ENCODE measurements around the gene CHP1. TPM values are rescaled to one million over a fixed set of nuclear protein-coding genes. Genes with fewer than 3 reads are reported as not detected.
A peak's percentile ranks its signal among the peaks of the same experiment; 100 is the strongest.
"Not testable (repeated sequence)": the region's sequence is repeated elsewhere in the genome, so short reads cannot be mapped to it uniquely, and the experiment has no call there.

The CHP1 gene
- total RNA-seq, 2 donors from 2014 or later, result 31.6 to 40.5 TPM

DNA sequence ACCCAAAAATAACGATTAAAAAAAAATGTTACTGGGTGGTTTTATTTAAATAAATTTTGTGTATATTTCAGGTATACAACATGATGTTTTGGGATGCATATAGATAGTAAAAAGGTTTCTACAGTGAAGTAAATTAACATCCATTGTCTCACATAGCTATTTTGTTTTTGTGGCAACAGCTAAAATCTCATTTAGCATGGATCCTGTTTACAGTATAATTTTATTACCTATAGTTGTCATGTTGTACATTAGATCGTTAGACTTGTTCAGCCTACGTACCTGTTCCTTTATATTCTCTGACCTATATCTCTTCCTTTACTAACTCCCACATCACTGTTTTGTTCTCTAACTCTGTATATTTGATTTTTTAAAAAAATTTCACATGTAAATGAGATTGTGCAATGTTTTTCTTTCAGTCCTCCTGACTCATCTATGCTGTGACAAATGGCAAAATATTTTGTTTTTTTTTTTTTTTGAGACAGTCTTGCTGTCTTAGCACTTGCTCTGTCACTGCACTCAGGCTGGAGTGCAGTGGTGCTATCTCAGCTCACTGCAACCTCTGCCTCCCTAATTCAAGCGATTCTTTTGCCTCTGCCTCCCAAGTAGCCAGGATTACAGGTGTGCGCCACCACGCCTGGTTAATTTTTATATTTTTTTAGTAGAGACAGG lies 55.7 kb downstream of the CHP1 start:
- DNase-seq, result no peak
- H3K27me3 Mint-ChIP-seq, result no peaks in the 10 kb centered on the region
- H3K36me3 Mint-ChIP-seq (ENCODE audit: low read depth), result peaks cover 11% of the 10 kb centered on the region
- H3K4me3 Mint-ChIP-seq, result no peak overlapping the region
- peaks cover 29% of the 10 kb centered on the region for H3K4me1 Mint-ChIP-seq
- H3K9me3 ChIP-seq (ENCODE audit: control insufficient read depth, low read length, poor library complexity, severe bottlenecking), result no peaks in the 10 kb centered on the region
- no peak overlapping the region for H3K27ac Mint-ChIP-seq
- ATAC-seq, result no peak

DNA sequence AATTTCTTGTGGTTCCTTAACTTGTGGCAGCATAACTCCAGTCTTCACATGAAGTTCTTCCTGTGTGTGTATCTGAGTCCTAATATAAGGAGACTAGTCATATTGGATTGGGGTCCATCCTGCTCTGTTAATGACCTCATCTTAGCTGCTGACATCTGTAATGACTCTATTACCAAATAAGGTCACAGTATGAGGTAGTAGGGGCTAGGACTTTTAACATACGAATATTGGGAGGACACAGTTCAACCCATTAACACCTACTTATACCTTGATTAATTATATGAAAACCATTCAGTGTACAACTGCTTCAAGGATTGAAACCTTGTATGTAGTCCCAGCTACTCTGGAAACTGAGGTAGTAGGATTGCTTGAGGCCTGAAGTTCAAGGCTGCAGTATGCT lies 57.4 kb downstream of the CHP1 start:
- Mint-ChIP-seq H3K4me1 (peaks cover 25% of the 10 kb centered on the region), H3K36me3 (ENCODE audit: low read depth) (peaks cover 11% of the 10 kb centered on the region), H3K27ac (no peak overlapping the region), H3K27me3 (no peaks in the 10 kb centered on the region), H3K4me3 (peak overlapping the region; percentile 63)
- H3K9me3 ChIP-seq (ENCODE audit: control insufficient read depth, low read length, poor library complexity, severe bottlenecking), result no peaks in the 10 kb centered on the region
- ATAC-seq (no peak), DNase-seq (no peak)

DNA sequence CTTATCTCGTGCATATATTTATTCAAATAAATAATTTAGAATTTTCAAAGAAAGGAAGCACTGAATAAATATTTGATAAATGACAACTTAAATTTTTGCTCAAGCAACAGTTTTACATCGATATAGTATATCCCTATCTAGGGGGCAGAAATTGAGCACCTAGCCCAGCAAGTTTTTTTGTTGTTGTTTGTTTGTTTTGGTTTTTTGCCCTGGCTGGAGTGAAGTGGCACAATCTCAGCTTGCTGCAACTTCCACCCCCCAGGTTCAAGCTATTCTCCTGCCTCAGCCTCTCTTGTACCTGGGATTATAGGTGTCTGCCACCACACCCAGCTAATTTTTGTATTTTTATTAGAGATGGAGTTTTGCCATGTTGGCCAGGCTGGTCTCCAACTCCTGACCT lies 58.9 kb downstream of the CHP1 start:
- Mint-ChIP-seq H3K4me3 (no peak overlapping the region), H3K27me3 (no peaks in the 10 kb centered on the region), H3K36me3 (ENCODE audit: low read depth) (peaks cover 4% of the 10 kb centered on the region), H3K4me1 (peaks cover 22% of the 10 kb centered on the region), H3K27ac (peak overlapping the region; percentile 6)
- ATAC-seq (no peak), DNase-seq (no peak)
- H3K9me3 ChIP-seq (ENCODE audit: control insufficient read depth, low read length, poor library complexity, severe bottlenecking), result no peaks in the 10 kb centered on the region

DNA sequence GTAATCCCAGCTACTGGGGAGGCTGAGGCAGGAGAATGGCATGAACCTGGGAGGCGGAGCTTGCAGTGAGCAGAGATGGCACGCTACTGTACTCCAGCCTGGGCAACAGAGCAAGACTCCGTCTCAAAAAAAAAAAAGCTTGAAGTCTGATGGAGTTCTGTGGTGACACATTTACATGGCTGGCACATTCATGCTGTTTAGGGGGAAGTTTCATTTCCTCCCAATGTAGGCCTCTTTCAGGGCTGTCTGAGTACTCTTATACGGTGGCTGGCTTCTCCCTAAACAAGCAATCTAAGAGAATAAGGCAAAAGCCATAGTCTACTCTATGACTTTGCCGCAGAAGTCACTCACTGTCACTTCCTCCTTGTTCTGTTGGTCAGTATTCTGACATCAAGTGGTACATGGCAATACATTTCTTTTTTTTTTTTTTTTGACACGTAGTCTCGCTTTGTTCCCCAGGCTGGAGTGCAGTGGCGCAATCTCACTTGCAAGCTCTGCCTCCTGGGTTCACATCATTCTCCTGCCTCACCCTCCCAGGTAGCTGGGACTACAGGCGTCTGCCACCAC lies 60.1 kb downstream of the CHP1 start:
- peaks cover 2% of the 10 kb centered on the region for H3K36me3 Mint-ChIP-seq (ENCODE audit: low read depth)
- no peak for DNase-seq

DNA sequence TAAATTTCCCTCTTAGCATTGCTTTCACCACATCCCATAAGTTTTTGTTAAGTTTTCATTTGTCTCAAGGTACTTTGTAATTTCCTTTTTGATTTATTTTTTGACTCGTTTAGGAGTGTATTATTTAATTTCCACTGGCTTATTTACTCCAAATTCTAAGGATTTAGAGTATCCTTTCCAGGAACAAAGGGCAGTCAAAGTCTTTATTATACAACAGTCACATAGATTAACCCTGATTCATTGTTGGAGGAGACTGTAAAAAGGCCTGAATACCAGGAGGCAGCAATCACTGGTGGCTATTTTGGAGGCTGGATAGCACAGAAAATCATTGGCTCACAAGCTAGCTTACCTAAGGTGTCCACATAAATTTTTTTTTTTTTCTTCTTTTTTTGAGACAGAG lies 61.5 kb downstream of the CHP1 start:
- DNase-seq, result no peak
- Mint-ChIP-seq H3K27me3 (no peaks in the 10 kb centered on the region), H3K4me1 (peaks cover 14% of the 10 kb centered on the region), H3K36me3 (ENCODE audit: low read depth) (no peaks in the 10 kb centered on the region), H3K27ac (peak overlapping the region; percentile 29), H3K4me3 (no peak overlapping the region)
- no peak for ATAC-seq
- H3K9me3 ChIP-seq (ENCODE audit: control insufficient read depth, low read length, poor library complexity, severe bottlenecking), result no peaks in the 10 kb centered on the region

More for the DNA sequence above, 60.1 kb downstream of the CHP1 start:
- no peaks in the 10 kb centered on the region for H3K9me3 ChIP-seq (ENCODE audit: control insufficient read depth, low read length, poor library complexity, severe bottlenecking)
- H3K4me3 Mint-ChIP-seq, result no peak overlapping the region
- no peaks in the 10 kb centered on the region for H3K27me3 Mint-ChIP-seq
- peaks cover 18% of the 10 kb centered on the region for H3K4me1 Mint-ChIP-seq
- H3K27ac Mint-ChIP-seq, result peak overlapping the region; percentile 29
- ATAC-seq, result peak; percentile 73

DNA sequence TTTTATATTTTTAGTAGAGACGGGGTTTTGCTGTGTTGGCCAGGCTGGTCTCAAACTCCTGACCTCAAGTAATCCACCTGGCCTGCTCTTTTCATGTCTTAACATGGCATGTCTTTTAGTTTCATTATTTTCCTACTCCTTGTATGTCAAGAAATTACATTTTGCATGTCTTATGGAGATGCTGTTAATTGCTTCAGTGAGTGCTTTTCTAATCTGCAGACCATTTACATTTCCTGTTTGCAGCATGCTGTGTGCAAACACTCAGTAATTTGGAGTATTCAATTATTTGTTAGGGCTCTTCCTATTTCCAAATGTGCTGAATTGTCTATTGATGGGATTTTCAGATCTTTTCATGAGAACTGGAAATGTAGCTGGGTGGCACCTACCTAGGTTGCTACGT lies 70.1 kb downstream of the CHP1 start:
- not testable (repeated sequence) for H3K9me3 ChIP-seq (ENCODE audit: control insufficient read depth, low read length, poor library complexity, severe bottlenecking); H3K4me3 Mint-ChIP-seq; H3K36me3 Mint-ChIP-seq (ENCODE audit: low read depth); ATAC-seq; DNase-seq; H3K27me3 Mint-ChIP-seq
- Mint-ChIP-seq H3K4me1 (peaks cover 15% of the 10 kb centered on the region), H3K27ac (peak overlapping the region; percentile 49)

DNA sequence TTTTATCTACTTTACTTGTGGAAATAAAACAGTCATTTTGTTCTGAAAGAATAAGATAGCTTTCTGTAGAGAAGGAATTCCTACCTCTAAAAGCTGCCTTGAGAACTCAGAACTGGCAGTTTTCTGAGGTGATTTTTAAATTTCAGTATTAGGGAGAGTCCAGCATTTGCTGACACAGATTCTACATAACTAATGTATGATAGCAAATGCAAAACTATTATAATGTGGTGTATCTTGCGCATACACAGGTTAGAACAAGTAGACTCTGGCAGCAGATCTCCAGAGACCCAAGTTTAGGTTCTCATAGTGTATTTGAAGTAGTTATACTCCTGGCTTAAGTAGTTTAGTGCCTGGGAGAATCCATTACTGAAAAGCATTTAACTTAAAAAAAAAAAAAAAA lies 70.5 kb downstream of the CHP1 start:
- ATAC-seq, result no peak
- DNase-seq, result no peak
- H3K4me1 Mint-ChIP-seq, result peaks cover 15% of the 10 kb centered on the region
- no peak overlapping the region for H3K27ac Mint-ChIP-seq
- no peak overlapping the region for H3K4me3 Mint-ChIP-seq
- peaks cover 4% of the 10 kb centered on the region for H3K36me3 Mint-ChIP-seq (ENCODE audit: low read depth)
- H3K27me3 Mint-ChIP-seq, result no peaks in the 10 kb centered on the region
- H3K9me3 ChIP-seq (ENCODE audit: control insufficient read depth, low read length, poor library complexity, severe bottlenecking), result no peaks in the 10 kb centered on the region

DNA sequence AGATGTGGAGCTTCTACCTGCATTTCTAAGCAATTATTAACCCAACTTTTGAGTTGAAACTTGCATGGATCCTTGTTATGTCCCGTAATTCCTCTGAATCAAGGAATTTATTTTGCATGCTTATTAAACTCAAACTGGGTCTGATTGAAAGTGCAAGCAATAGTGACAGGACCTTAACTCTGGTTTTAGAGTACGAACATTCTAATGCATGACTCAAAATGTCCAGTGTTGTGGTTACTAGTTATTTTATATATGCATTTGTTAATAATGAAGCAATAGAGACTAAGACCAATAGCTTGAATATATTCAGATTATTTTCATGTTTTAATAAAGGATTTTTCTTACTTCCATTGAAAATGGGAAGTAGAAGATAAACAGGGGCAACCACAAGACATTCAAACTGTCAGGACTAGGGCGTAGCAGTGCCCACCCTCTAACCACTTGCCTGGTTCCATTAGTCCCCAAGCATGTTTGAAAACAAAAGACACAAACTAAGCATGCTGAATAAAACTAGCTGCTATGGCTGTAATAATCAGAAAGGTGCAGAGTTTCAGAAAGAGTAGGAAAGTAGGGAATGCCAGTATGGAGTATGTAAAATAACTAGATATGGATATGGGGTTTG lies 73.2 kb downstream of the CHP1 start:
- Mint-ChIP-seq H3K4me3 (no peak overlapping the region), H3K27ac (no peak overlapping the region), H3K36me3 (ENCODE audit: low read depth) (peaks cover 2% of the 10 kb centered on the region), H3K27me3 (no peaks in the 10 kb centered on the region), H3K4me1 (peaks cover 12% of the 10 kb centered on the region)
- H3K9me3 ChIP-seq (ENCODE audit: control insufficient read depth, low read length, poor library complexity, severe bottlenecking), result no peaks in the 10 kb centered on the region
- ATAC-seq (no peak), DNase-seq (no peak)

DNA sequence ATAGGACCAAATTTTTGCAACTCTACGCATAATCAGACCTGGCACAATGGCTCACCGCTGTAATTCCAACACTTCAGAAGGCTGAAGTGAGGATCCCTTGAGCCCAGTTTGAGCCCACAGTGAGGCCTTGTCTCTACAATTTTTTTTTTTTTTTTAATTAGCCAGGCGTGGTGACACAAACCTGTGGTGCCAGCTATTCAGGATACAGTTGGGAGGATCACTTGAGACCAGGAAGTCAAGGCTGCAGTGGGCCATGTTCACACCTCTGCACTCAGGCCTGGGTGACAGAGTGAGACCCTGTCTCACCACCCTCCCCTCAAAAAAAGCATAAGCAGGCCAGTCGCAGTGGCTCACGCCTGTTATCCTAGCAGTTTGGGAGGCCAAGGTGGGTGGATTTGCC lies 76.6 kb downstream of the CHP1 start:
- peaks cover 7% of the 10 kb centered on the region for H3K4me1 Mint-ChIP-seq
- DNase-seq (no peak), ATAC-seq (no peak)
- H3K9me3 ChIP-seq (ENCODE audit: control insufficient read depth, low read length, poor library complexity, severe bottlenecking), result no peaks in the 10 kb centered on the region
- no peak overlapping the region for H3K4me3 Mint-ChIP-seq
- H3K27me3 Mint-ChIP-seq, result no peaks in the 10 kb centered on the region
- no peak overlapping the region for H3K27ac Mint-ChIP-seq
- H3K36me3 Mint-ChIP-seq (ENCODE audit: low read depth), result no peaks in the 10 kb centered on the region

DNA sequence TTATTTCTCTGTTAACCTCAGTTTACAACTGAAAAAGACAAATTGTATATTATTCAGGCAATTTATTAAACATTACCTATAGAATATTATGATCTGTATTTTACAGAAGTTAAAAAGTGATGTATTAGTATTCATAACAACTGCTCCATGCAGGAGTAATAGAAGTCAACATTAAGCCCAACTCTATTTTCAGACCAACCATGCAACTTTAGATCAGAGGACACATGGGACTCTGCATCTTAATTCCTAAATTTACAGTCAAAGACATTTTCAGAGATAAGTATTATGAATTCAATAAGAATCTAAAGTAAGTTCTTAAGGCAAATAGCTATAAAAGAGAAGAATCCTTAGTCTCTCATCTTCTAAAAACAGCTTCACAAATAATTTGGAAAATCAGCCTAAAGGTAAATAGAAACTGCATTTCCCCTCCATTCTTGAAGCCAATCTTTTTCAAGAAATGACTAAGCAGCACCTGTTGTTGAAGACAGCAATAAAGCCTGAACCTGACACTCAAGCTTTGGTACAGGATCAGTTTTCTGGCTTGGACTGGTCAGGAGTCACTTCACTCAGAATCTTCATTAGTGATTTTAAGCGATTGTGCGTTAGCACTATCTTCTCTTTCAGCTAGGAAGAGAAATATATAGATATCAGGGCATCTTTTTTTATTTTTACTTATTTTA lies 78.3 kb downstream of the CHP1 start:
- H3K9me3 ChIP-seq (ENCODE audit: control insufficient read depth, low read length, poor library complexity, severe bottlenecking), result no peaks in the 10 kb centered on the region
- no peak for ATAC-seq
- Mint-ChIP-seq H3K4me1 (peaks cover 6% of the 10 kb centered on the region), H3K27me3 (no peaks in the 10 kb centered on the region), H3K36me3 (ENCODE audit: low read depth) (no peaks in the 10 kb centered on the region), H3K4me3 (no peak overlapping the region), H3K27ac (no peak overlapping the region)
- DNase-seq, result no peak

DNA sequence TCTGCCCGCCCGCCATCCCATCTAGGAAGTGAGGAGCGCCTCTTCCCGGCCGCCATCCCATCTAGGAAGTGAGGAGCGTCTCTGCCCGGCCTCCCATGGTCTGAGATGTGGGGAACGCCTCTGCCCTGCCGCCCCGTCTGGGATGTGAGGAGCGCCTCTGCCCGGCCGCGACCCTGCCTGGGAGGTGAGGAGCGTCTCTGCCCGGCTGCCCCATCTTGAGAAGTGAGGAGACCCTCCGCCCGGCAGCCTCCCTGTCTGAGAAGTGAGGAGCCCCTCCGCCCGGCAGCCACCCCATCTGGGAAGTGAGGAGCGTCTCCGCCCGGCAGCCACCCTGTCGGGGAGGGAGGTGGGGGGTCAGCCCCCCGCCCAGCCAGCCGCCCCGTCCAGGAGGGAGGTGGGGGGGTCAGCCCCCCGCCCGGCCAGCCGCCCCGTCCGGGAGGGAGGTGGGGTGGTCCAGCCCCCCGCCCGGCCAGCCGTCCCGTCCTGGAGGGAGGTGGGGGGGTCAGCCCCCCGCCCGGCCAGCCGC lies 89.8 kb downstream of the CHP1 start:
- H3K4me1 Mint-ChIP-seq; H3K27me3 Mint-ChIP-seq; H3K4me3 Mint-ChIP-seq; ATAC-seq; H3K27ac Mint-ChIP-seq; H3K9me3 ChIP-seq (ENCODE audit: control insufficient read depth, low read length, poor library complexity, severe bottlenecking); H3K36me3 Mint-ChIP-seq (ENCODE audit: low read depth); DNase-seq: not testable (repeated sequence)

DNA sequence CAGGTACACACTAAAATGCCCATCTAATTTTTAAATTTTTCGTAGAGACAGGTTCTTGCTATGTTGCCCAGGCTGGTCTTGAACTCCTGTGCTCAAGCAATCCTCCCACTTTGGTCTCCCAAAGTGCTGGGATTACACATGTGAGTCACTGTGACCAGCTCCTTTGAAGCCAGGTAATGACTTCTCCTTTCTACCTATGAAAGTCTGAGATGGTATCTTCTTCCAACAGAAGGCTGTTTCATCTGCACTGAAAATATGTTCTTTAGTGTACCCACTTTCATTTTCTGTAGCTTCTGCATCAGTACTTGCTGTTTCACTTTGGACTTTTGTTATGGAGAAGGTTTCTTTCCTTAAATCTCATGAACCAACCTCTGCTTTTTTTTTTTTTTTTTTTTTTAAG lies 92.5 kb downstream of the CHP1 start:
- Mint-ChIP-seq H3K4me1 (peaks cover 2% of the 10 kb centered on the region), H3K27me3 (no peaks in the 10 kb centered on the region), H3K4me3 (no peak overlapping the region), H3K36me3 (ENCODE audit: low read depth) (no peaks in the 10 kb centered on the region), H3K27ac (no peak overlapping the region)
- DNase-seq, result no peak
- no peak for ATAC-seq
- H3K9me3 ChIP-seq (ENCODE audit: control insufficient read depth, low read length, poor library complexity, severe bottlenecking), result no peaks in the 10 kb centered on the region

DNA sequence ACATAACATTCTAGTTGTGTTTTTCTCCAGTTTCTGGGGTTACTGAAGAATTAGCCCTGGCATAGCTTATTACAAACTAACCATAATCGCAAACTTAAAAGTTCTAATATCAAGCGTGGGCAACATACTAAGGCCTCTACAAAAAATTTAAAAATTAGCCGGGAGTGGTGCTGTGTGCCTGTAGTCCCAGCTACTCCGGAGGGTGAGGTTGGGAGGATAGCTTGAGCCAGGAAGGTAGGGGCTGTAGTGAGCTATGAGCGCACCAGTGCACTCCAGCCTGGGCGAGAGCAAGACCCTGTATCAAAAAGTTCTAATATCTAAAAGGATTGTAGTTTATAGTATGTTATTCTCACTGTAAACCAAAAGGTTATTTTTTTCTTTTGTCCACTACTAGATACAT lies 100.2 kb downstream of the CHP1 start:
- Mint-ChIP-seq H3K36me3 (ENCODE audit: low read depth) (peaks cover 2% of the 10 kb centered on the region), H3K27ac (no peak overlapping the region), H3K27me3 (no peaks in the 10 kb centered on the region), H3K4me1 (peaks cover 13% of the 10 kb centered on the region), H3K4me3 (peak overlapping the region; percentile 98)
- no peak for ATAC-seq
- DNase-seq, result no peak
- H3K9me3 ChIP-seq (ENCODE audit: control insufficient read depth, low read length, poor library complexity, severe bottlenecking), result no peaks in the 10 kb centered on the region
